ENCODE measurements around the gene PSTPIP2.
"Not testable (repeated sequence)": the region's sequence is repeated elsewhere in the genome, so short reads cannot be mapped to it uniquely, and the experiment has no call there.

DNA sequence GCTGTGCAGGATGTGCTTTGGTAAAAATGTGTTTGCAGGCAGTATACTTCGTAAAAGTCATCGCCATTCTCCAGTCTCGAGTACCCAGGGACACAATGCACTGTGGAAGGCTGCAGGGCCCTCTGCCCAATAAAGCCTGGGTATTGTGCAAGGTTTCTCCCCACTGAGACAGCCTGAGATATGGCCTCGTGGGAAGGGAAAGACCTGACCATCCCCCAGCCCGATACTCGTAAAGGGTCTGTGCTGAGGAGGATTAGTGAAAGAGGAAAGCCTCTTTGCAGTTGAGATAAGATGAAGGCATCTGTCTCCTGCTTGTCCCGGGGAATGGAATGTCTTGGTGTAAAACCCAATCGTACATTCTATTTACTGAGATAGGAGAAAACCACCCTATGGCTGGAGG, 16.4 kb upstream of the PSTPIP2 start:
- not testable (repeated sequence) for TF ChIP-seq CTCF, POLR2AphosphoS5, EP300, POLR2A (IDR thresholded peaks at IDR 0.05)

All from gastroesophageal sphincter (tissue), 3 donors.